IMR-90 (cell line): ENCODE results near the gene ARFGAP3. TPM values are rescaled to one million over a fixed set of nuclear protein-coding genes. Genes with fewer than 3 reads are reported as not detected.
A peak's percentile ranks its signal among the peaks of the same experiment; 100 is the strongest.

Source experiments
- ATAC-seq: fragments of 200-7000 bp; cut with Tn5 transposase; 2 replicates; pipeline ENCODE4 v1.9.1; 2020; ENCODE audit warnings: low read depth, mild to moderate bottlenecking, moderate library complexity
- BruUV-seq: library from RNA; stranded (reverse); fragments of 400-500 nt; replicated peaks from 2 replicates; lab custom pipeline; 2021; lab: Mats Ljungman, UMichigan
- CTCF ChIA-PET: fragments of 300-600 bp; formaldehyde crosslinking; extraction: SDS; loops from one replicate; lab custom pipeline; 2021; ENCODE audit warnings: antibody characterized with exemption; lab: Yijun Ruan, JAX
- POLR2A ChIA-PET: fragments of 300-600 bp; sonication (Branson Sonifier 250); formaldehyde crosslinking; loops from one replicate; lab custom pipeline; 2022; ENCODE audit warnings: antibody characterized with exemption; ENCODE audit not compliant: unreplicated experiment; lab: Charles Lee
- DNase-seq: peaks from one replicate; pipeline ENCODE4 v3.0.0; 2013
- H2AFZ ChIP-seq: replicated peaks from 2 replicates; pipeline ENCODE3; 2013; ENCODE audit warnings: low read length, mild to moderate bottlenecking; ENCODE audit not compliant: poor library complexity
- H2AK5ac ChIP-seq: 2 replicates; pipeline ENCODE4 v1.6.1; 2013; ENCODE audit warnings: low read depth, low read length, inconsistent platforms
- H2AK9ac ChIP-seq: replicated peaks from 2 replicates; pipeline ENCODE3; 2013; ENCODE audit warnings: mild to moderate bottlenecking, low read depth, low read length, moderate library complexity; ENCODE audit not compliant: poor library complexity
- H2BK120ac ChIP-seq: 2 replicates; pipeline ENCODE4 v1.6.1; 2013; ENCODE audit warnings: low read depth, low read length, inconsistent platforms
- H2BK15ac ChIP-seq: 3 replicates; pipeline ENCODE4 v1.6.1; 2013; ENCODE audit warnings: low read depth, low read length, inconsistent platforms
- H2BK20ac ChIP-seq: 2 replicates; pipeline ENCODE4 v1.6.1; 2013; ENCODE audit warnings: low read depth, mild to moderate bottlenecking, inconsistent platforms, low read length, moderate library complexity
- H2BK5ac ChIP-seq: 2 replicates; pipeline ENCODE4 v1.6.1; 2013; ENCODE audit warnings: mild to moderate bottlenecking, low read depth, low read length, inconsistent platforms; ENCODE audit not compliant: poor library complexity, severe bottlenecking
- H3K14ac ChIP-seq: replicated peaks from 2 replicates; pipeline ENCODE4 v1.6.1; 2013; ENCODE audit warnings: low read depth, low read length, inconsistent platforms
- H3K18ac ChIP-seq: 2 replicates; pipeline ENCODE4 v1.6.1; 2013; ENCODE audit warnings: low read depth, low read length, control low read depth
- H3K23ac ChIP-seq: 2 replicates; pipeline ENCODE4 v1.6.1; 2013; ENCODE audit warnings: low read depth, low read length, inconsistent platforms
- H3K27ac ChIP-seq: 2 replicates; pipeline ENCODE4 v1.5.1; 2013; ENCODE audit warnings: mild to moderate bottlenecking, control low read depth, low read length; ENCODE audit not compliant: insufficient read depth
- H3K27me3 ChIP-seq: 2 replicates; pipeline ENCODE4 v1.6.1; 2013; ENCODE audit warnings: low read length; ENCODE audit not compliant: control insufficient read depth, insufficient read depth
- H3K36me3 ChIP-seq: 2 replicates; pipeline ENCODE4 v1.6.1; 2013; ENCODE audit warnings: low read length, mixed read lengths; ENCODE audit not compliant: control insufficient read depth, insufficient read depth
- H3K4ac ChIP-seq: 2 replicates; pipeline ENCODE4 v1.6.1; 2013; ENCODE audit warnings: low read depth, low read length, inconsistent platforms
- H3K4me1 ChIP-seq: 2 replicates; pipeline ENCODE4 v1.6.1; 2013; ENCODE audit warnings: low read length, mixed read lengths; ENCODE audit not compliant: control insufficient read depth, insufficient read depth
- H3K4me2 ChIP-seq: 2 replicates; pipeline ENCODE4 v1.6.1; 2013; ENCODE audit warnings: low read depth, mild to moderate bottlenecking, control low read depth, low read length, moderate library complexity
- H3K4me3 ChIP-seq: 2 replicates; pipeline ENCODE4 v1.5.1; 2013; ENCODE audit warnings: low read depth, mild to moderate bottlenecking, control low read depth, low read length, moderate library complexity; ENCODE audit not compliant: insufficient read depth
- H3K56ac ChIP-seq: 2 replicates; pipeline ENCODE4 v1.6.1; 2013; ENCODE audit warnings: low read length, inconsistent platforms; ENCODE audit not compliant: insufficient read depth; ENCODE audit errors: extremely low read depth
- H3K79me1 ChIP-seq, 2 experiments: 2 replicates each; pipeline ENCODE4 v1.6.1; 2013; ENCODE audit warnings: low read length in 2 of 2, inconsistent platforms in 1 of 2, low read depth in 1 of 2
- H3K9ac ChIP-seq: 2 replicates; pipeline ENCODE4 v1.6.1; 2013; ENCODE audit warnings: low read depth, low read length, control low read depth
- H3K9me1 ChIP-seq: 2 replicates; pipeline ENCODE4 v1.6.1; 2013; ENCODE audit warnings: low read length, inconsistent platforms; ENCODE audit not compliant: insufficient read depth
- H3K9me3 ChIP-seq: 2 replicates; pipeline ENCODE4 v1.6.1; 2013; ENCODE audit warnings: low read length; ENCODE audit not compliant: control insufficient read depth, insufficient read depth
- H4K20me1 ChIP-seq: 2 replicates; pipeline ENCODE4 v1.6.1; 2013; ENCODE audit warnings: low read length, inconsistent platforms; ENCODE audit not compliant: insufficient read depth
- H4K5ac ChIP-seq: 2 replicates; pipeline ENCODE4 v1.6.1; 2013; ENCODE audit warnings: mild to moderate bottlenecking, low read depth, low read length, control low read depth
- H4K8ac ChIP-seq, 2 experiments: 2 replicates each; pipeline ENCODE4 v1.6.1; 2013; ENCODE audit warnings: low read depth in 2 of 2, low read length in 2 of 2, control low read depth in 1 of 2, inconsistent platforms in 1 of 2
- H4K91ac ChIP-seq: 2 replicates; pipeline ENCODE4 v1.6.1; 2013; ENCODE audit warnings: low read depth, low read length, inconsistent platforms; ENCODE audit not compliant: insufficient read depth
- ELK1 ChIP-seq: fragments of 150-350 bp; IDR thresholded peaks from 2 replicates; pipeline ENCODE4 v1.6.1; 2016; ENCODE audit warnings: low read depth, mild to moderate bottlenecking, low read length, moderate library complexity, borderline replicate concordance
- FOS ChIP-seq: fragments of 150-350 bp; IDR thresholded peaks from 2 replicates; pipeline ENCODE4 v1.6.1; 2016; ENCODE audit warnings: low read depth, low read length
- MXI1 ChIP-seq: IDR thresholded peaks from 2 replicates; pipeline ENCODE4 v1.6.1; 2012; ENCODE audit warnings: low read depth, mild to moderate bottlenecking, low read length, moderate library complexity, borderline replicate concordance
- POLR2A ChIP-seq: IDR thresholded peaks from 2 replicates; pipeline ENCODE4 v1.6.1; 2012; ENCODE audit warnings: mild to moderate bottlenecking, low read depth, low read length
- RCOR1 ChIP-seq: IDR thresholded peaks from 2 replicates; pipeline ENCODE4 v1.6.1; 2012; ENCODE audit warnings: mild to moderate bottlenecking, low read length, improper control_type of control experiment; ENCODE audit not compliant: insufficient replicate concordance
- RFX5 ChIP-seq: IDR thresholded peaks from 2 replicates; pipeline ENCODE4 v1.8.0; 2012; ENCODE audit warnings: low read depth, mild to moderate bottlenecking, low read length, moderate library complexity
- WGBS, 2 experiments: methylation state at CpG; one replicate each; pipeline versions ENCODE4 v1.1.5 to v1.1.7; 2013; ENCODE audit warnings: missing lambda C conversion rate in 2 of 2; ENCODE audit not compliant: insufficient read length in 1 of 2; ENCODE audit errors: extremely low coverage in 2 of 2; 5-methylcytosine and 5-hydroxymethylcytosine counted together
- dilution Hi-C: fragments of 300-500 bp; cut with HindIII; formaldehyde crosslinking; loops from one replicate; pipeline ENCODE4 v1.14.3; 2018; ENCODE audit warnings: low sequenced_read_pairs; ENCODE audit not compliant: unreplicated experiment
- in situ Hi-C: fragments of 300-500 bp; cut with MboI; formaldehyde crosslinking; loops from 3 replicates; pipeline ENCODE4 v1.14.3; 2019; ENCODE audit warnings: low sequenced_read_pairs, inconsistent platforms, mixed read lengths
- intact Hi-C: fragments of 100-400 bp; cut with micrococcal nuclease; formaldehyde crosslinking; loops from 2 replicates; pipeline ENCODE4 v1.10.0; 2022
- polyA plus RNA-seq, 3 experiments: library from polyadenylated mRNA; depleted of rRNA; stranded (reverse); fragments of >200 nt; gene quantifications; 2 replicates each; pipeline ENCODE4 v1.2.3, GENCODE V29; 2012; ENCODE audit warnings: low replicate concordance in 1 of 3
- total RNA-seq: library from RNA; depleted of rRNA; stranded (reverse); fragments of >200 nt; gene quantifications from 2 replicates; pipeline ENCODE4 v1.2.3, GENCODE V29; 2012
- TF ChIP-seq, protein P1 (sequence below): conservative IDR thresholded peaks from 2 replicates; pipeline ENCODE4 v1.5.1; 2012; ENCODE audit warnings: mild to moderate bottlenecking, low read depth, low read length, improper control_type of control experiment

The ARFGAP3 gene
- total and polyA plus RNA-seq, 2 of the 4 experiments (the other 2 are of a cell fraction) = 50.0 to 70.1 TPM

DNA sequence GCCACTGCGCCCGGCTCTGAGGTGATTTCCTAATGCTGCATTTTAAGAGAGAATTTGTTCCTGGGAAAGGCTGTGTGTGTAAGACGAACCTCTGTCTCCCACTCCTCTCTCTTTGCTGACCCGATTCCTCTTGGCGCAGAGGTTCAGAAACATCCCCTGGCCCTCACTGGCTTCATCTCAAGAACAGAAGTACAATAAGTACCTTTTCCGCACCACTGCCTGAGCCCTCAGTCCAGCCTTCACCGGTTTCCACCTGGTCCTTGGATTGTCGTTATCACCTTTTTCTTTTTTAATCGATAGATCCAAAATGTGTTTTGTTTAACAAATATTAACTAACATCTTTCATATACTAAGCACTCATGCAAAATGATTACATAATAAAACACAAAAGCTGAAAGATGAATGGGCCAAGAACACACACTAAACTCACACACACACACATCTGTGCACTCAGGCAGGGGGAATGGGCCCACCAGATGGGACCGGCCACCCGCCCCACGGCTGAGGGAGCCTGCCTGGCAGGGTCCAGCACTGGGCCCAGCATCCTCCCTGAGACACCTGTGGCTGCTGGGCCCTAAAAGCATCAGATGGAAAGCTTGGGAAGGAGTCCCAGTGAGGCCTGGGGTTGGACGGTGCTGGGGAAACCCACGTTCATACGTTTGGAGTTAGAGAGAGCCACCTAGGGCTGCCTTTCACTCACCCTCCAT, 86.0 kb downstream of the ARFGAP3 start:
- peaks cover 16% of the 10 kb centered on the region for H3K4me1 ChIP-seq
- H2AFZ ChIP-seq = peak overlapping the region; percentile 58
- no peak overlapping the region for H3K23ac ChIP-seq
- TF ChIP-seq, protein P1, sequence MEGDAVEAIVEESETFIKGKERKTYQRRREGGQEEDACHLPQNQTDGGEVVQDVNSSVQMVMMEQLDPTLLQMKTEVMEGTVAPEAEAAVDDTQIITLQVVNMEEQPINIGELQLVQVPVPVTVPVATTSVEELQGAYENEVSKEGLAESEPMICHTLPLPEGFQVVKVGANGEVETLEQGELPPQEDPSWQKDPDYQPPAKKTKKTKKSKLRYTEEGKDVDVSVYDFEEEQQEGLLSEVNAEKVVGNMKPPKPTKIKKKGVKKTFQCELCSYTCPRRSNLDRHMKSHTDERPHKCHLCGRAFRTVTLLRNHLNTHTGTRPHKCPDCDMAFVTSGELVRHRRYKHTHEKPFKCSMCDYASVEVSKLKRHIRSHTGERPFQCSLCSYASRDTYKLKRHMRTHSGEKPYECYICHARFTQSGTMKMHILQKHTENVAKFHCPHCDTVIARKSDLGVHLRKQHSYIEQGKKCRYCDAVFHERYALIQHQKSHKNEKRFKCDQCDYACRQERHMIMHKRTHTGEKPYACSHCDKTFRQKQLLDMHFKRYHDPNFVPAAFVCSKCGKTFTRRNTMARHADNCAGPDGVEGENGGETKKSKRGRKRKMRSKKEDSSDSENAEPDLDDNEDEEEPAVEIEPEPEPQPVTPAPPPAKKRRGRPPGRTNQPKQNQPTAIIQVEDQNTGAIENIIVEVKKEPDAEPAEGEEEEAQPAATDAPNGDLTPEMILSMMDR = no peak
- TF ChIP-seq RCOR1 (no peak), FOS (no peak), MXI1 (no peak), RFX5 (no peak), POLR2A (no peak), ELK1 (no peak)
- H4K91ac ChIP-seq = peak overlapping the region; percentile 81; the same call in 1 of the 2 replicates
- dilution Hi-C loops = no loop called here
- in situ Hi-C loops = no loop called here
- H3K56ac ChIP-seq = no peak overlapping the region
- peak overlapping the region; percentile 90; the same call in 1 of the 3 replicates for H2BK15ac ChIP-seq
- H4K20me1 ChIP-seq = no peaks in the 10 kb centered on the region
- no peaks in the 10 kb centered on the region for H3K27me3 ChIP-seq
- ChIA-PET CTCF (interaction anchor here (0.7 to 1.4 kb wide), 2 partner anchors 49 to 73 kb away, joined by 3 to 5 read pairs; no protein-coding TSS in a partner anchor), POLR2A (interaction anchor here (0.8 kb wide), 1 partner anchor 56 kb away, joined by 3 read pairs; no protein-coding TSS in a partner anchor)
- H2BK5ac ChIP-seq = no peak overlapping the region
- no peaks in the 10 kb centered on the region for H3K36me3 ChIP-seq
- H2BK120ac ChIP-seq = peak overlapping the region; percentile 86
- no peak overlapping the region for H3K4me3 ChIP-seq
- no peak for ATAC-seq
- no peak overlapping the region for H3K14ac ChIP-seq
- DNase-seq = no peak
- H3K27ac ChIP-seq = no peak overlapping the region
- H3K18ac ChIP-seq = no peak overlapping the region; the same call in 1 of the 2 replicates
- BruUV-seq = no TSS peak
- H3K9ac ChIP-seq = no peak overlapping the region
- H3K4me2 ChIP-seq = no peak overlapping the region
- H2BK20ac ChIP-seq = peak overlapping the region; percentile 85
- intact Hi-C loops = no loop called here
- H3K9me1 ChIP-seq = peaks cover 11% of the 10 kb centered on the region; the same call in 1 of the 2 replicates
- 0 out of 2 replicates have a peak overlapping the region, but pooled peaks have one; percentile 49 for H4K5ac ChIP-seq
- peak overlapping the region in 1 of 2 experiments; percentile 18; a peak in 2 of 4 replicates for H4K8ac ChIP-seq
- no peaks in the 10 kb centered on the region for H3K9me3 ChIP-seq
- H2AK5ac ChIP-seq = peak overlapping the region; percentile 75
- H3K4ac ChIP-seq = peak overlapping the region; percentile 81
- WGBS, 2 experiments = 84% methylated on average over 3 of the region's 15 CpGs; no CpG with 5 or more reads in 1 of the 2 experiments
- peak overlapping the region; percentile 55 for H2AK9ac ChIP-seq
- no peaks in the 10 kb centered on the region for H3K79me1 ChIP-seq
